HS-27A (cell line): Measurements from ENCODE around the gene SH3BP2.

Experiments
- DNase-seq: peaks from one replicate; pipeline ENCODE4 v3.0.0-alpha.2; 2012; ENCODE audit warnings: low read depth, missing footprints

The SH3BP2 gene

GRCh38 chr4:2832981-2833670, 40.2 kb downstream of the SH3BP2 start:
- no peak for DNase-seq

GRCh38 chr4:2833671-2834000, 40.8 kb downstream of the SH3BP2 start:
- no peak for DNase-seq

GRCh38 chr4:2834001-2834921, 41.4 kb downstream of the SH3BP2 start:
- DNase-seq, result no peak

GRCh38 chr4:2835978-2836377, 43.1 kb downstream of the SH3BP2 start:
- DNase-seq, result no peak

GRCh38 chr4:2836391-2836859, 43.5 kb downstream of the SH3BP2 start:
- no peak for DNase-seq

- DNase-seq, result no peak
Observed at GRCh38 chr4:2837110-2837903, 44.4 kb downstream of the SH3BP2 start.

- DNase-seq, result no peak
Observed at GRCh38 chr4:2837904-2838496, 45.1 kb downstream of the SH3BP2 start.

GRCh38 chr4:2839060-2839459, 46.2 kb downstream of the SH3BP2 start:
- no peak for DNase-seq

- no peak for DNase-seq
Observed at GRCh38 chr4:2842687-2843262, 49.9 kb downstream of the SH3BP2 start.

- DNase-seq, result peak; percentile 79
Observed at GRCh38 chr4:2843263-2843940, 50.5 kb downstream of the SH3BP2 start, which contains the start of gene ADD1. Gene ADD1 (plus strand): TSS chr4:2843844. CDS start chr4:2875916, 32,072 bp downstream.

- no peak for DNase-seq
Observed at GRCh38 chr4:2843941-2844584, 51.2 kb downstream of the SH3BP2 start.

GRCh38 chr4:2846172-2846571, 53.3 kb downstream of the SH3BP2 start:
- no peak for DNase-seq

- DNase-seq, result no peak
Observed at GRCh38 chr4:2847302-2847871, 54.5 kb downstream of the SH3BP2 start.

- DNase-seq, result no peak
Observed at GRCh38 chr4:2848449-2848848, 55.6 kb downstream of the SH3BP2 start.

- no peak for DNase-seq
Observed at GRCh38 chr4:2849267-2850152, 56.6 kb downstream of the SH3BP2 start.

GRCh38 chr4:2850966-2851798, 58.3 kb downstream of the SH3BP2 start:
- no peak for DNase-seq

GRCh38 chr4:2852481-2852921, 59.6 kb downstream of the SH3BP2 start:
- no peak for DNase-seq

GRCh38 chr4:2855584-2855983, 62.7 kb downstream of the SH3BP2 start:
- DNase-seq, result no peak
